Activated naive CD4-positive, alpha-beta T cell treated with anti-CD3 and anti-CD28 coated beads, Interleukin-2, amount 50 U/mL, for 72 hours (primary cell): Measurements from ENCODE around the gene IL20RA. TPM values are rescaled to one million over a fixed set of nuclear protein-coding genes. Genes with fewer than 3 reads are reported as not detected.

Experiments used
- ATAC-seq, 2 donors: fragments of 150-1000 bp; cut with Tn5 transposase; 2 replicates each; pipeline ENCODE4 v1.10.0; 2021; ENCODE audit warnings: mild to moderate bottlenecking in 2 of 2, moderate library complexity in 2 of 2
- DNase-seq, 2 donors: peaks; one replicate each; pipeline ENCODE4 v3.0.0; 2021 to 2022; ENCODE audit warnings: low spot score in 2 of 2
- H3K27ac Mint-ChIP-seq, 2 donors: one replicate each; pipeline ENCODE4 v1.8.0; 2022; ENCODE audit warnings: mild to moderate bottlenecking in 2 of 2, mixed read lengths in 2 of 2
- H3K36me3 Mint-ChIP-seq, 2 donors: one replicate each; pipeline ENCODE4 v1.8.0; 2022; ENCODE audit warnings: mixed read lengths in 2 of 2
- H3K9me3 Mint-ChIP-seq, 2 donors: one replicate each; pipeline ENCODE4 v1.8.0; 2022; ENCODE audit warnings: mixed read lengths in 2 of 2
- total RNA-seq, 2 donors: library from RNA; stranded (reverse); gene quantifications; one replicate each; pipeline ENCODE4 v1.2.3, GENCODE V29; 2022

The IL20RA gene
- total RNA-seq, 2 donors from 2014 or later: not detected

GRCh38 chr6:137056121-137056880 lies 11.5 kb upstream of the IL20RA start:
- no peak overlapping the region for H3K27ac Mint-ChIP-seq
- H3K36me3 Mint-ChIP-seq: no peaks in the 10 kb centered on the region
- no peaks in the 10 kb centered on the region for H3K9me3 Mint-ChIP-seq

GRCh38 chr6:137051790-137052472 lies 7.2 kb upstream of the IL20RA start:
- no peaks in the 10 kb centered on the region for H3K36me3 Mint-ChIP-seq
- H3K9me3 Mint-ChIP-seq: no peaks in the 10 kb centered on the region
- DNase-seq (no peak), ATAC-seq (no peak)
- no peak overlapping the region for H3K27ac Mint-ChIP-seq

More at GRCh38 chr6:137056121-137056880, 11.5 kb upstream of the IL20RA start:
- ATAC-seq (peak in 1 of 2 donors; percentile 63), DNase-seq (no peak)

GRCh38 chr6:137049095-137049494 lies 4.3 kb upstream of the IL20RA start:
- H3K27ac Mint-ChIP-seq: no peak overlapping the region
- DNase-seq: no peak
- H3K9me3 Mint-ChIP-seq: no peaks in the 10 kb centered on the region
- H3K36me3 Mint-ChIP-seq: no peaks in the 10 kb centered on the region
- no peak for ATAC-seq

DNA sequence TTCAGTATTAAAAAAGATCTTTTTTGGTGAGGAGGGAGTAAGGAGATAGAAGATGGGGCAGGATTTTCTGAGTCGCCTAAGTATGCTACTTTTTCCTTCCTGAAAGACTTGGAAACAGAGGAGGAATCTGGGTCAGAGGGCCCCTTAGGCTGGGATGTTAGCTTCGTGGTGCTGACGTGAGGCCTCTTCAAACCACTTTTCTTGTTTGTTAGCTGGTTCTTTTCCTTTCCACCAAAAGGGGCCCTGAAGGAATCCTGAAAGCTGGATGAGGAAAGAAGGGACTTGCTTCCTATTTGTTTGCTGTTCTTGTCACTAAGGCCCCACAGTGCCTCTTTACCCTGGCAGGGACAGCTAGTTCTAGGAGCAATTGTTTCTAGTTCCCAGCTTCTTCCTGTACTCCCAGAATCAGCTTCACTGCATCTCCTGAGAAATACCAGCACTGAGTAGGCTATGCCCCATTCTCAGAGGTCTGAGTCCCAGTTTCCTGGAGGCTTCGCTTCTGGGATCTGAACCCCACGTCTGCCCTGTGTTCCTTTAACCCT lies 2.2 kb upstream of the IL20RA start:
- Mint-ChIP-seq H3K9me3 (no peaks in the 10 kb centered on the region), H3K27ac (no peak overlapping the region), H3K36me3 (no peaks in the 10 kb centered on the region)
- DNase-seq: no peak
- ATAC-seq: no peak

DNA sequence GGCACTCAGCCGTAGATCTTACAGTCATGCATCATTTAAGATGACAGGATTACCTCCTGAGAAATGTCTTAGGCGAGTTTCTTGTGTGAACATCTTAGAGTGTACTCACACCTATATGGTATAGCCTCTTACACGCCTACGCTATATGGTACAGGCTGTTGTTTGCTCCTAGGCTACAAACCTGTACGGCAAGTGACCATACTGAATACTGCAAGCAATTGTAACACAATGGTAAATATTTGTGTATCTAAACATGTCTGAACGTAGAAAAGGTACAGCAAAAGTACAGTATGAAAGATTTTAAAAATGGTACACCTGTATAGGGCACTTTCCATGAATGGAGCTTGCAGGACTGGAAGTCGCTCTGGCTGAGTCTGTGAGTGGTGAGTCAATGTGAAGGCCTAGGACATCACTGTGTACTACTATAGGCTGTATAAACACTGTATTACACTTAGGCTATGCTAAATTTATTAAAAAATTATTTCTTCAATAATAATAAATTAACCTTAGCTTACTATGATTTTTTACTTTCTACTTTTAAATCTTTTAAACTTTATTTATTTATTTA lies 541 bp upstream of the IL20RA start:
- H3K36me3 Mint-ChIP-seq: no peaks in the 10 kb centered on the region

DNA sequence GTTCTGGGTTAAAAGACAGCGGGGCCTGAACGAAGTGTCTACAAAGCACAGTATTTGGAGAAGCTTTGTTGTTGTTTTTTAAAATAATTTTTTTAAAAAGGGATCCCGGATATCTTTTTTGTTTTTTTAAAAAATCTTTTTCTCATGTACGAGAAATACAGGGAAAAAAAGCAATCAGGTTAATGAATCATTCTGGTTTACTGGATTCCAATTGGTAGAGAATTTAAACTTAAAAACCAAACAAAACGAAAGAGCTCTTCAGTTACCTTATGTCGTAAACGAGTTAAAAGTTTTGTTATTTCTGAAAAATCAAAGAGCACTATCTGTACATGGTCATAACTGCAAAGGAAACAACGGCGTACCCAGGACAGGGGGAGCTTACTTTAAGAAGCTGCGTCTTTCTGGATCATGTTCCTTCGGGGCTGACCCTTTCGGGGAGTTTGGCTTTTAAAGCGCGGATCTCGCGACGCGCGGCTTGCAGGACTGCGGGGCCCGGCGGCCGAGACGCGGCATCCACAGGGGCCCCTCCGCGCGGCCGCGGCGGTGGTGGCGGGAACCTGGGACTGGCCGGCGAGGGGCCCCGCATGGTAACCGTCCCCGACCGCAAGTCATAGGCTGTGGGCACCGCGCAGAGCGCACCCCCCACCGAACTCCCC lies 927 bp downstream of the IL20RA start:
- Mint-ChIP-seq H3K27ac (no peak overlapping the region), H3K9me3 (no peaks in the 10 kb centered on the region)
- peak in 1 of 2 donors; percentile 10 for DNase-seq

More for the DNA sequence above, 541 bp upstream of the IL20RA start:
- Mint-ChIP-seq H3K9me3 (no peaks in the 10 kb centered on the region), H3K27ac (no peak overlapping the region)
- DNase-seq (no peak), ATAC-seq (no peak)

DNA sequence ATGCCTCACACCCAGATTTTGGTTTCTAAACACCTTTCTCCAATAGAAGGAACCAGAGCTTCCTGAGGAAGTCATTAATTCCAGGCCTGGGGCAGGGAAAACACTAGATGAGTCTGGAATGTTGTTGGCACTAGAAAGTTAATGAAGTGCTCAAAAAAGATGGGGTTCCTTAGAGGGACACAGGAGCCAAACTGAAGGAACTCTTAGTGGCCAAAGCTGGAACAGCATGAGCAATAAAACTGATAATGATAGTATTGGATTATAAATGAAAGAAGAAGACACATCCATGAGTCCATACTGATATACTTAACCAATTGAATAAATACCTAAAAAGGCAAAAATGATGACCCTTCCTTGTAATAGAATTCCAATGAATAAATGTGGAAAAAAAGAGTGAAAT lies 4.4 kb downstream of the IL20RA start:
- DNase-seq (no peak), ATAC-seq (no peak)
- H3K9me3 Mint-ChIP-seq: no peaks in the 10 kb centered on the region
- no peak overlapping the region for H3K27ac Mint-ChIP-seq
- peaks cover 0 to 4% of the 10 kb centered on the region in 2 donors for H3K36me3 Mint-ChIP-seq

More for the DNA sequence above, 927 bp downstream of the IL20RA start:
- H3K36me3 Mint-ChIP-seq: peaks cover 0 to 4% of the 10 kb centered on the region in 2 donors
- peak; percentile 24 to 53 for ATAC-seq

- no peak overlapping the region for H3K27ac Mint-ChIP-seq
- DNase-seq (no peak), ATAC-seq (no peak)
- no peaks in the 10 kb centered on the region for H3K9me3 Mint-ChIP-seq
- peaks cover 0 to 4% of the 10 kb centered on the region in 2 donors for H3K36me3 Mint-ChIP-seq
These were observed 5.8 kb downstream of the IL20RA start for GRCh38 chr6:137039010-137039409.

DNA sequence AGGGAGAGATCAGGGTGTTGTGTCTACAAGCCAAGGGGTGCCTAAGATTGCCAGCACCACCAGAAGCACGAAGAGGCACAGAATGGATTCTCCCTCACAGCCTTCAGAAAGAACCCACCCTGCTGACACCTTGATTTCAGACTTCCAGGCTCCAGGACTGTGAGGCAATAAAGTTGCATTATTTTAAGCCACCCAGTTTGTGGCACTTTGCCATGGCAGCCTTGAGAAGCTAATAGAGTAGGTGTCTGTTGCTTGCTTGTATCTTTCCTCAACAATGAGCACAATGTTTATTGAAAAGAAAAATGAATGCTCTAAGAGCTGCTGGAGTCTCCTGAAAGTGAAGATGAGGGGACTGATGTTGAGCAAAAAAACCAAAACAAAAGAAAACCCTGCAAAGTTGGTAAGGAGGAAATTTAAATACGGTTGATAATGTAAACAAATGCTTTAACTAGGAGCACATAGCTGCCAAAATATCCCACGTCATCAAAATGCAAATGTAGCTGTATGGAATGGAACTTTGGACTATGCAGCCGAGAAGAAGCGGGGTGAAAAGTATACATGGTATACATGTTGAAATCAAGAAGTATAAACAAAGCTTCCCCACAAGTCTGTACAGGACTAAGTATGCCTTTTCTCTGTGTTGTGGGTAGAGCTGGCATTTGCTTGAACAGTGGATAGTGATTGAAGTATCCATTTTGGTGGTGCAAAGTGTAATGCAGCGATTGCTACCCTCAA lies 8.0 kb downstream of the IL20RA start:
- ATAC-seq (no peak), DNase-seq (no peak)
- Mint-ChIP-seq H3K9me3 (peaks cover 0 to 3% of the 10 kb centered on the region in 2 donors), H3K36me3 (peaks cover 6 to 9% of the 10 kb centered on the region in 2 donors), H3K27ac (no peak overlapping the region)

- H3K9me3 Mint-ChIP-seq: peaks cover 0 to 3% of the 10 kb centered on the region in 2 donors
- DNase-seq (peak; percentile 58 to 64), ATAC-seq (peak; percentile 98 to 99)
- H3K27ac Mint-ChIP-seq: peak overlapping the region in 1 of 2 donors; percentile 68
- H3K36me3 Mint-ChIP-seq: peaks cover 5 to 6% of the 10 kb centered on the region in 2 donors
These were observed 10.9 kb downstream of the IL20RA start for GRCh38 chr6:137033828-137034227.

DNA sequence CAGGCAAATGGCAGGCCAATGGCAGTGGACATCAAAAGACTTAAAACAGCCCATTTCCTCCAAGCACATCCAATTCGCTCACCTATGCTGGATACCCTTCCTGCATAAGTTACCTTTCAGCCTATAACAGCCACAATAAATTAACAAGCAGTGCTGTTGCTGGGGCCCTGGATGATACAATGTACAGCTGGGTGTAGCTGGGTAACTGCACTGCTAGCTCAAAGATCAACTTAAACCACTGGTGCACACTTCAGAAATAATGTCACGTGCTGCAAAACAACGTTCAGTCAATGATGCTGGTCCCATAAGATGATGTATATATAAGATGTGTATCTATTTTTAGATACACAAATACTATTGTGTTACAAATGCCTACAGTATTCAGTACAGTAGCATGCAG lies 13.6 kb downstream of the IL20RA start:
- DNase-seq (no peak), ATAC-seq (no peak)
- Mint-ChIP-seq H3K27ac (no peak overlapping the region), H3K36me3 (peaks cover 5 to 6% of the 10 kb centered on the region in 2 donors), H3K9me3 (peaks cover 0 to 3% of the 10 kb centered on the region in 2 donors)

- H3K36me3 Mint-ChIP-seq: peaks cover 5 to 6% of the 10 kb centered on the region in 2 donors
- peaks cover 0 to 3% of the 10 kb centered on the region in 2 donors for H3K9me3 Mint-ChIP-seq
- no peak for DNase-seq
- H3K27ac Mint-ChIP-seq: no peak overlapping the region
- no peak for ATAC-seq
These were observed 15.9 kb downstream of the IL20RA start for GRCh38 chr6:137028912-137029311.

DNA sequence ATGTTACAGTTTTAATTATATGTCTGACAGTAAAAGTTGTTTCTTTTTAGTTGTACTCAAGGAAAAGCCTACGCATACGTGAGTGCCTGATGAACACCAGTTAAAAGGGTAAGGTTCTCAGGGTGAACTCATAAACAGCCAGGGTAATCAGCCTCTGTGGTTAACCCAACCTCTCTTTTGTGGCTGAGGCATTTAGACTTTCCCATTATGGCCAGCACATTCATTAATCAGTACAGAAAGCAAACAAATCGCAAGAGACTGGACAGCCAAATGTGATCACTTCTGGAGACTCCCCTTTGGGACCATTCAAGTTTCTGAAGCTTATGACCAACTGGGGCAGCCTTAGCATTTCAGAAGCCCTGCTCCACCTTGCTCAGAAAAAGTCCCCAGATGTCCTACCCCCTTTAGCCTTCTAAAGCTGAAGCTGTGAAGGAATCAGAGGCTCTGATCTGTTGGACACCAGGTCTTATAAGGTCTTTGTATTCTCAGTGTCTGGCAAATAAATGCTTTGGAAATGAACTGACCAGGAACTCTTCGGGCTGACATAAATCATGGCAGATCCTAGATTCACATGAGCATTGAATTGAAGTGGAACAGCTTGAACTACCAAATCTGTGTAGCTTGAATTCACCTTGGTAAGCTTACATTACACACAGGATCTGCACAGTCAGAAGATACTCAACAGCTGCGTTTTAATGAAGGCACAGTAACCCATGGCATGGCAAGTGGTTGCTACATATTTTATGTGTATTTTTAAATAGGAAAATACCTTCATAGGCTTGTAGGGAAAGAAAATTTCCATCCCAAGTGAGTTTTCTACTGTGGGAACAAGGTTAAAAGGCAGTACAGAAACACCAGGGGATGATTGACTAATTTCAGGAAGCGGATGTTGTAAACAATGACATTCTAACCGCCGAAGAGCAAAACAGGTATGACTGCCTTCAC lies 18.7 kb downstream of the IL20RA start:
- DNase-seq: no peak
- no peaks in the 10 kb centered on the region for H3K36me3 Mint-ChIP-seq
- H3K27ac Mint-ChIP-seq: no peak overlapping the region
- peak in 1 of 2 donors; percentile 54 for ATAC-seq
- no peaks in the 10 kb centered on the region for H3K9me3 Mint-ChIP-seq

DNA sequence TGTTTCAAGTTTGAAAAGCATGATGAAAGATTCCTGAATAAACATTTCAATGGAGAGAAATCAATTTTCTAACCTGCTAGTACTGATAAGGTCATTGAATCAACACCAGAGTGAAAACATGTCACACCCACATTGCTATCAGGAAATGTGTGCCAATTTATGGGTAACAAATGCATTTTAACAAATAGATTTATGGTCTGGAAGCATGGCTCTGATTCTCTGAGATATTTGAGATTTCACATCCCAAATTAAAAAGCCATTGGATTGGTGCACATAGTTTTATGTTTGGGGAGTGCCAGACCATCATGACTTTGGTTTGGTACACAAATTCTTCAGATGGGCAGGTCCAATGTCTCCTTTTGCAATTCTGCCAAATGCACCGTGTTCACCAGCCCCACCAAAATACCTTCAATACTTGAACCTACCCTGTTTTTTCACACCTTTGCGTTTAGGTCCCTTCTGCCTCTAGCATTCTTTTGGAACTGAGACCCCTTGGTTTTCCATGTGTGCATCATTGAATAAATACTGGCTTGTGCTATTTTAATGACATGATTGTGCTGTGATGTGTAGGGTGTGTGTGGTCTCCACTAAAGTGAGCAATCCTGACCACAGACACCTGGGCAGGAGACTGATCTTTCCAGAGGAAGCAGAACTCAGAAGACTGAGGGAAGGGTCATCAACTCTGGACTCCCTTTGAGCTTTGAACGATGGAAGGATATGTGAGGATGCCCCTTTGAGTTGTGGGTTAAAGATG lies 20.4 kb downstream of the IL20RA start:
- Mint-ChIP-seq H3K27ac (no peak overlapping the region), H3K36me3 (no peaks in the 10 kb centered on the region), H3K9me3 (no peaks in the 10 kb centered on the region)
- ATAC-seq: no peak
- DNase-seq: no peak
